CD14-positive monocyte (primary cell): ENCODE results near the gene ADAMTSL1. TPM values are rescaled to one million over a fixed set of nuclear protein-coding genes. Genes with fewer than 3 reads are reported as not detected.

ENCODE experiments used
- DNase-seq, 3 donors: peaks; one replicate each; pipeline ENCODE4 v3.0.0-alpha.2; 2011 to 2022
- H2AFZ ChIP-seq: 2 replicates; pipeline ENCODE4 v1.6.0; 2012; ENCODE audit warnings: mild to moderate bottlenecking, low read depth, low read length, inconsistent platforms; ENCODE audit not compliant: insufficient read depth, poor library complexity, severe bottlenecking
- H3K27ac ChIP-seq, 2 donors: 1 replicate in 1 of 2; 2 replicates in 1 of 2; pipeline ENCODE4 v1.5.1; 2012 to 2013; ENCODE audit warnings: low read length in 2 of 2, control low read depth in 1 of 2, inconsistent platforms in 1 of 2, low read depth in 1 of 2, mild to moderate bottlenecking in 1 of 2
- H3K27me3 ChIP-seq, 2 donors: one replicate each; pipeline versions ENCODE4 v1.6.0 to v1.6.1; 2011 to 2013; ENCODE audit warnings: low read length in 2 of 2; ENCODE audit not compliant: control insufficient read depth in 2 of 2, insufficient read depth in 2 of 2
- H3K36me3 ChIP-seq, 2 donors: replicated peaks in 1 of 2; 1 replicate in 1 of 2; 2 replicates in 1 of 2; pipeline versions ENCODE4 v1.5.1 to v1.6.1; 2012 to 2013; ENCODE audit warnings: low read length in 2 of 2, control low read depth in 1 of 2, inconsistent platforms in 1 of 2, mild to moderate bottlenecking in 1 of 2; ENCODE audit not compliant: insufficient read depth in 2 of 2, control insufficient read depth in 1 of 2
- H3K4me1 ChIP-seq, 2 donors: 1 replicate in 1 of 2; 2 replicates in 1 of 2; pipeline versions ENCODE4 v1.5.1 to v1.6.1; 2012 to 2013; ENCODE audit warnings: low read length in 2 of 2, control low read depth in 1 of 2, inconsistent platforms in 1 of 2, mild to moderate bottlenecking in 1 of 2, moderate library complexity in 1 of 2; ENCODE audit not compliant: insufficient read depth in 2 of 2, control insufficient read depth in 1 of 2
- H3K4me2 ChIP-seq: replicated peaks from 2 replicates; pipeline ENCODE3; 2012; ENCODE audit warnings: low read length, moderate library complexity, mild to moderate bottlenecking; ENCODE audit not compliant: poor library complexity, severe bottlenecking; ENCODE audit errors: extremely low read depth
- H3K4me3 ChIP-seq, 3 experiments: fragments of 200-600 bp in 1 of 3; sonication (generic) in 1 of 3; replicated peaks in 1 of 3; 1 replicate in 2 of 3; 2 replicates in 1 of 3; pipeline ENCODE4 v1.5.1; 2011 to 2013; ENCODE audit warnings: low read length in 3 of 3, mild to moderate bottlenecking in 3 of 3, control low read depth in 2 of 3, low read depth in 2 of 3, inconsistent platforms in 1 of 3, moderate library complexity in 1 of 3
- H3K79me2 ChIP-seq: 2 replicates; pipeline ENCODE4 v1.6.0; 2012; ENCODE audit warnings: mild to moderate bottlenecking, control low read depth, inconsistent platforms, low read length, moderate library complexity; ENCODE audit not compliant: insufficient read depth
- H3K9ac ChIP-seq: 2 replicates; pipeline ENCODE4 v1.6.0; 2017; ENCODE audit warnings: low read length, mild to moderate bottlenecking; ENCODE audit not compliant: insufficient read depth, poor library complexity, severe bottlenecking
- H3K9me3 ChIP-seq, 2 donors: replicated peaks in 1 of 2; 1 replicate in 1 of 2; 2 replicates in 1 of 2; pipeline versions ENCODE4 v1.5.1 to v1.6.1; 2012 to 2013; ENCODE audit warnings: low read length in 2 of 2, control low read depth in 1 of 2; ENCODE audit not compliant: control insufficient read depth in 1 of 2, insufficient read depth in 1 of 2
- H4K20me1 ChIP-seq: 2 replicates; pipeline ENCODE4 v1.6.0; 2012; ENCODE audit warnings: mild to moderate bottlenecking, low read length, control low read depth, moderate library complexity; ENCODE audit not compliant: insufficient read depth
- H3K27ac Mint-ChIP-seq, 7 donors: one replicate each; pipeline ENCODE4 v1.8.0; 2020; ENCODE audit warnings: mild to moderate bottlenecking in 7 of 7, mixed read lengths in 7 of 7, moderate library complexity in 6 of 7, inconsistent platforms in 2 of 7
- H3K27me3 Mint-ChIP-seq, 3 donors: one replicate each; pipeline ENCODE4 v1.8.0; 2021 to 2022; ENCODE audit warnings: low read depth in 3 of 3, mild to moderate bottlenecking in 3 of 3, mixed read lengths in 3 of 3, moderate library complexity in 3 of 3, inconsistent platforms in 1 of 3
- H3K36me3 Mint-ChIP-seq, 2 donors: one replicate each; pipeline ENCODE4 v1.8.0; 2020; ENCODE audit warnings: mixed read lengths in 2 of 2, inconsistent platforms in 1 of 2, mild to moderate bottlenecking in 1 of 2
- H3K4me1 Mint-ChIP-seq: one replicate; pipeline ENCODE4 v1.8.0; 2020; ENCODE audit warnings: mild to moderate bottlenecking, mixed read lengths
- H3K4me3 Mint-ChIP-seq, 2 donors: one replicate each; pipeline ENCODE4 v1.8.0; 2020; ENCODE audit warnings: mild to moderate bottlenecking in 2 of 2, mixed read lengths in 2 of 2, moderate library complexity in 1 of 2
- H3K9me3 Mint-ChIP-seq, 7 donors: one replicate each; pipeline ENCODE4 v1.8.0; 2020 to 2022; ENCODE audit warnings: mixed read lengths in 7 of 7, mild to moderate bottlenecking in 6 of 7, moderate library complexity in 6 of 7, inconsistent platforms in 2 of 7
- WGBS: methylation state at CpG from one replicate; pipeline ENCODE4 v1.1.5; 2013; ENCODE audit warnings: missing lambda C conversion rate; ENCODE audit not compliant: insufficient coverage; 5-methylcytosine and 5-hydroxymethylcytosine counted together
- intact Hi-C, 2 donors: fragments of 100-400 bp; cut with micrococcal nuclease; formaldehyde crosslinking; loops; one replicate each; pipeline versions ENCODE4 v1.15.0 to v1.15.1; 2023
- polyA plus RNA-seq, 3 donors: library from polyadenylated mRNA; depleted of rRNA in 1 of 3; unstranded in 2 of 3; stranded (reverse) in 1 of 3; fragments of 300-500 nt in 2 of 3; fragments of >200 nt in 1 of 3; fragmentation: Illumina TruSeq in 2 of 3; gene quantifications; 1 replicate in 2 of 3; 2 replicates in 1 of 3; pipeline ENCODE4 v1.2.3, GENCODE V29; 2012 to 2021
- TF ChIP-seq, protein P1 (sequence below): fragments of 200-600 bp; IDR thresholded peaks from one replicate; pipeline ENCODE4 v1.8.0; 2022; ENCODE audit warnings: antibody characterized with exemption, mild to moderate bottlenecking

ADAMTSL1 gene
- polyA plus RNA-seq, 3 donors: not detected

DNA sequence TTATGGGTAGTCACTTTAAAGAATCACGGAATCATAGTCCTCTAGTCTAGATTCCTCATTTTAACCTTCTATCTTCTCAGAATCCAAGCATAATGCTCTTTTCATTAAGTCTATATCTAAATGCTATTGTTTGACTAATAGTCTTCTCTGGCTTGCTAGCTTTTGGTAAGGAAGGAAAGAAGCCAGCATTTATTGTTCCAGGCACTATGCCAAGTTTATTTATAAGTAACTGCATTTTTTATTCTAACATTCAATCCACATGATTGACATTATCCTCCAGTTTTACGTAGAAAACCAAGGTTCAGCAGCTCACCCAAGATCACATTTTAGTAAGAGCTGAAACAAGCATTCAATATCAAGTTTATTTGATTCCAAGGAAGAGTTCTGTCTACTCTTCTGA, 304.9 kb downstream of the ADAMTSL1 start:
- Histone ChIP-seq H3K79me2 (no peaks in the 10 kb centered on the region), H3K4me3 (no peak overlapping the region), H3K27ac (no peak overlapping the region), H3K4me2 (no peak overlapping the region), H3K4me1 (no peaks in the 10 kb centered on the region), H3K9ac (no peak overlapping the region), H3K27me3 (no peaks in the 10 kb centered on the region), H4K20me1 (no peaks in the 10 kb centered on the region), H3K9me3 (peaks cover 0 to 16% of the 10 kb centered on the region in 2 donors), H3K36me3 (no peaks in the 10 kb centered on the region), H2AFZ (no peak overlapping the region)
- Mint-ChIP-seq H3K4me1 (no peaks in the 10 kb centered on the region), H3K27me3 (peaks cover 0 to 5% (median 0%) of the 10 kb centered on the region in 3 donors), H3K27ac (no peak overlapping the region), H3K4me3 (no peak overlapping the region), H3K9me3 (peaks cover 3 to 13% (median 7%) of the 10 kb centered on the region in 7 donors), H3K36me3 (no peaks in the 10 kb centered on the region)
- TF ChIP-seq, protein P1, sequence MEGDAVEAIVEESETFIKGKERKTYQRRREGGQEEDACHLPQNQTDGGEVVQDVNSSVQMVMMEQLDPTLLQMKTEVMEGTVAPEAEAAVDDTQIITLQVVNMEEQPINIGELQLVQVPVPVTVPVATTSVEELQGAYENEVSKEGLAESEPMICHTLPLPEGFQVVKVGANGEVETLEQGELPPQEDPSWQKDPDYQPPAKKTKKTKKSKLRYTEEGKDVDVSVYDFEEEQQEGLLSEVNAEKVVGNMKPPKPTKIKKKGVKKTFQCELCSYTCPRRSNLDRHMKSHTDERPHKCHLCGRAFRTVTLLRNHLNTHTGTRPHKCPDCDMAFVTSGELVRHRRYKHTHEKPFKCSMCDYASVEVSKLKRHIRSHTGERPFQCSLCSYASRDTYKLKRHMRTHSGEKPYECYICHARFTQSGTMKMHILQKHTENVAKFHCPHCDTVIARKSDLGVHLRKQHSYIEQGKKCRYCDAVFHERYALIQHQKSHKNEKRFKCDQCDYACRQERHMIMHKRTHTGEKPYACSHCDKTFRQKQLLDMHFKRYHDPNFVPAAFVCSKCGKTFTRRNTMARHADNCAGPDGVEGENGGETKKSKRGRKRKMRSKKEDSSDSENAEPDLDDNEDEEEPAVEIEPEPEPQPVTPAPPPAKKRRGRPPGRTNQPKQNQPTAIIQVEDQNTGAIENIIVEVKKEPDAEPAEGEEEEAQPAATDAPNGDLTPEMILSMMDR: no peak
- no peak for DNase-seq
- no CpG with 5 or more reads among the region's 2 CpGs for WGBS
- intact Hi-C loops: no loop called here

DNA sequence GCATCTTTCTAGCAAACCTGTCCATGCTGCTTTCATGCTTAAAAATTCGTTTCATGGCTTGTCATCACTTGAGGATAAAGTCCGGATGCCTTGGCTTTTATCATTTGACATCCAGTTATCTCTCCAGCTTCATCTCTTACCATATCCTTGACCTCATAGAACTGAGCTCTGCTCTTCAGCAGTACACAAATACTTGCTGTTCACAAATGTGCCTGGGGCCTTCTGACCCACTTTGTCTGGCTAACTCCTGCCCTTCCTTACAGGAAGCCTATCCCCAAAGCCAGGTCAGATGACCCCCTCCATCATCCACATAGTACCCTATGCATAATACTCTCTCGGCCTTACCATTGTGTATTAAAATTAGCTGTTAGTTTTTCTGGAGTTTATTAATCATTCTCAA, 310.0 kb downstream of the ADAMTSL1 start:
- no peaks in the 10 kb centered on the region for H3K36me3 ChIP-seq
- H3K4me1 ChIP-seq: no peaks in the 10 kb centered on the region
- H3K4me2 ChIP-seq: no peak overlapping the region
- H3K79me2 ChIP-seq: no peaks in the 10 kb centered on the region
- no peaks in the 10 kb centered on the region for H3K9me3 ChIP-seq
- 100% methylated on average over 1 of the region's 3 CpGs for WGBS
- H3K27me3 ChIP-seq: no peaks in the 10 kb centered on the region
- intact Hi-C loops: no loop called here
- DNase-seq: no peak
- H3K9ac ChIP-seq: no peak overlapping the region
- no peak overlapping the region for H3K27ac Mint-ChIP-seq
- H3K9me3 Mint-ChIP-seq: peaks cover 0 to 1% (median 0%) of the 10 kb centered on the region in 7 donors
- no peaks in the 10 kb centered on the region for H3K36me3 Mint-ChIP-seq
- H4K20me1 ChIP-seq: no peaks in the 10 kb centered on the region
- H3K27me3 Mint-ChIP-seq: peaks cover 0 to 2% (median 0%) of the 10 kb centered on the region in 3 donors
- H3K27ac ChIP-seq: no peak overlapping the region
- TF ChIP-seq, protein P1: no peak
- H3K4me3 ChIP-seq: no peak overlapping the region
- no peaks in the 10 kb centered on the region for H3K4me1 Mint-ChIP-seq
- H2AFZ ChIP-seq: no peak overlapping the region
- no peak overlapping the region for H3K4me3 Mint-ChIP-seq
